Lower lobe of right lung (tissue), 2 donors: ENCODE data around the gene ASB14. TPM values are rescaled to one million over a fixed set of nuclear protein-coding genes. Genes with fewer than 3 reads are reported as not detected.

Experiments
- ATAC-seq, 2 donors: fragments of 200-7000 bp; cut with Tn5 transposase; one replicate each; pipeline ENCODE4 v1.9.1; 2020 to 2022; ENCODE audit warnings: mild to moderate bottlenecking in 2 of 2, moderate library complexity in 2 of 2
- DNase-seq: peaks from one replicate; pipeline ENCODE4 v3.0.0-alpha.2; 2020
- H3K27ac ChIP-seq: fragments of 200-600 bp; one replicate; pipeline ENCODE4 v1.8.0; 2022
- H3K27me3 ChIP-seq: fragments of 200-600 bp; one replicate; pipeline ENCODE4 v1.8.0; 2022; ENCODE audit warnings: low read depth
- H3K36me3 ChIP-seq: fragments of 200-600 bp; one replicate; pipeline ENCODE4 v1.8.0; 2022; ENCODE audit warnings: mild to moderate bottlenecking
- H3K4me1 ChIP-seq: fragments of 200-600 bp; one replicate; pipeline ENCODE4 v1.8.0; 2022
- H3K4me3 ChIP-seq: fragments of 200-600 bp; one replicate; pipeline ENCODE4 v1.8.0; 2022; ENCODE audit warnings: mild to moderate bottlenecking
- H3K9me3 ChIP-seq: fragments of 200-600 bp; one replicate; pipeline ENCODE4 v1.8.0; 2022
- CTCF ChIP-seq: fragments of 200-600 bp; IDR thresholded peaks from one replicate; pipeline ENCODE4 v1.8.0; 2022; ENCODE audit warnings: antibody characterized with exemption, mild to moderate bottlenecking
- intact Hi-C: fragments of 100-400 bp; cut with DNase I; formaldehyde crosslinking; loops from one replicate; pipeline ENCODE4 v1.11.0; 2022
- total RNA-seq: library from RNA; stranded (reverse); fragmentation: NEBNext Ultra II Directional; extraction: Animal tissue kit (Norgen Biotek cat#: 25700); gene quantifications from one replicate; pipeline ENCODE4 v1.2.1, GENCODE V29; 2021
- donor health status: DM: no; HTN: yes; CAD: no; lungs with severe emphysema.

Gene ASB14
- total RNA-seq, 1 donor from 2014 or later, result 0.50 TPM

- no peak overlapping the region for H3K27ac ChIP-seq
- peaks cover 82% of the 10 kb centered on the region for H3K36me3 ChIP-seq
- ATAC-seq, result no peak
- H3K4me3 ChIP-seq, result no peak overlapping the region
- no peak for TF ChIP-seq CTCF
- no peaks in the 10 kb centered on the region for H3K4me1 ChIP-seq
- intact Hi-C loops, result no loop called here
- no peaks in the 10 kb centered on the region for H3K27me3 ChIP-seq
- DNase-seq, result no peak
- H3K9me3 ChIP-seq, result no peaks in the 10 kb centered on the region
These were observed 40.1 kb downstream of the ASB14 start for GRCh38 chr3:57252404-57252803.

- DNase-seq, result no peak
- intact Hi-C loops, result no loop called here
- no peaks in the 10 kb centered on the region for H3K4me1 ChIP-seq
- ATAC-seq, result no peak
- no peak overlapping the region for H3K4me3 ChIP-seq
- no peaks in the 10 kb centered on the region for H3K9me3 ChIP-seq
- no peaks in the 10 kb centered on the region for H3K27me3 ChIP-seq
- H3K27ac ChIP-seq, result no peak overlapping the region
- H3K36me3 ChIP-seq, result peaks cover 99% of the 10 kb centered on the region
- TF ChIP-seq CTCF, result no peak
These were observed 47.5 kb downstream of the ASB14 start for GRCh38 chr3:57244946-57245345.

GRCh38 chr3:57234613-57235575 lies 57.6 kb downstream of the ASB14 start:
- Histone ChIP-seq H3K27me3 (no peaks in the 10 kb centered on the region), H3K4me3 (no peak overlapping the region), H3K4me1 (peaks cover 11% of the 10 kb centered on the region), H3K27ac (no peak overlapping the region), H3K9me3 (no peaks in the 10 kb centered on the region), H3K36me3 (peaks cover 20% of the 10 kb centered on the region)
- intact Hi-C loops, result no loop called here
- TF ChIP-seq CTCF, result no peak
- DNase-seq (no peak), ATAC-seq (no peak)

GRCh38 chr3:57233799-57234198 lies 58.7 kb downstream of the ASB14 start:
- peaks cover 9% of the 10 kb centered on the region for H3K36me3 ChIP-seq
- TF ChIP-seq CTCF, result no peak
- ATAC-seq (no peak), DNase-seq (no peak)
- H3K27ac ChIP-seq, result no peak overlapping the region
- H3K9me3 ChIP-seq, result no peaks in the 10 kb centered on the region
- intact Hi-C loops, result no loop called here
- no peaks in the 10 kb centered on the region for H3K27me3 ChIP-seq
- H3K4me1 ChIP-seq, result peaks cover 22% of the 10 kb centered on the region
- no peak overlapping the region for H3K4me3 ChIP-seq

- intact Hi-C loops, result no loop called here
- Histone ChIP-seq H3K4me1 (peaks cover 32% of the 10 kb centered on the region), H3K9me3 (no peaks in the 10 kb centered on the region), H3K4me3 (no peak overlapping the region), H3K36me3 (no peaks in the 10 kb centered on the region), H3K27ac (no peak overlapping the region), H3K27me3 (no peaks in the 10 kb centered on the region)
- DNase-seq (no peak), ATAC-seq (no peak)
- TF ChIP-seq CTCF, result no peak
These were observed 62.5 kb downstream of the ASB14 start for GRCh38 chr3:57230006-57230405.
